Chondrocyte (in vitro differentiated cells): ENCODE data around the gene MPZL1. TPM values are rescaled to one million over a fixed set of nuclear protein-coding genes. Genes with fewer than 3 reads are reported as not detected.

Experiments
- DNase-seq: peaks from one replicate; pipeline ENCODE4 v3.0.0; 2021; ENCODE audit warnings: mixed read lengths, low spot score
- H3K27ac Mint-ChIP-seq: one replicate; pipeline ENCODE4 v1.8.0; 2021; ENCODE audit warnings: mild to moderate bottlenecking, moderate library complexity, mixed read lengths; ENCODE audit not compliant: unreplicated experiment
- H3K27me3 Mint-ChIP-seq: 2 replicates; pipeline ENCODE4 v1.8.0; 2021; ENCODE audit warnings: low read depth, mixed read lengths
- H3K36me3 Mint-ChIP-seq: 2 replicates; pipeline ENCODE4 v1.8.0; 2021; ENCODE audit warnings: low read depth, mixed read lengths
- H3K4me1 Mint-ChIP-seq: 2 replicates; pipeline ENCODE4 v1.8.0; 2021; ENCODE audit warnings: low read depth, mild to moderate bottlenecking, mixed read lengths
- H3K4me3 Mint-ChIP-seq: one replicate; pipeline ENCODE4 v1.8.0; 2021; ENCODE audit warnings: mild to moderate bottlenecking, moderate library complexity, mixed read lengths; ENCODE audit not compliant: unreplicated experiment
- H3K9me3 Mint-ChIP-seq: 2 replicates; pipeline ENCODE4 v1.8.0; 2021; ENCODE audit warnings: low read depth, mixed read lengths
- total RNA-seq: library from RNA; stranded (reverse); gene quantifications from 3 replicates; pipeline ENCODE4 v1.2.1, GENCODE V29; 2021
- TF ChIP-seq, protein P1 (sequence below): fragments of 200-600 bp; sonication (generic); IDR thresholded peaks from 2 replicates; pipeline ENCODE4 v1.5.0; 2021; ENCODE audit warnings: antibody characterized with exemption, mild to moderate bottlenecking, moderate library complexity

Gene MPZL1
- total RNA-seq, 1 donor from 2014 or later = 198 TPM

DNA sequence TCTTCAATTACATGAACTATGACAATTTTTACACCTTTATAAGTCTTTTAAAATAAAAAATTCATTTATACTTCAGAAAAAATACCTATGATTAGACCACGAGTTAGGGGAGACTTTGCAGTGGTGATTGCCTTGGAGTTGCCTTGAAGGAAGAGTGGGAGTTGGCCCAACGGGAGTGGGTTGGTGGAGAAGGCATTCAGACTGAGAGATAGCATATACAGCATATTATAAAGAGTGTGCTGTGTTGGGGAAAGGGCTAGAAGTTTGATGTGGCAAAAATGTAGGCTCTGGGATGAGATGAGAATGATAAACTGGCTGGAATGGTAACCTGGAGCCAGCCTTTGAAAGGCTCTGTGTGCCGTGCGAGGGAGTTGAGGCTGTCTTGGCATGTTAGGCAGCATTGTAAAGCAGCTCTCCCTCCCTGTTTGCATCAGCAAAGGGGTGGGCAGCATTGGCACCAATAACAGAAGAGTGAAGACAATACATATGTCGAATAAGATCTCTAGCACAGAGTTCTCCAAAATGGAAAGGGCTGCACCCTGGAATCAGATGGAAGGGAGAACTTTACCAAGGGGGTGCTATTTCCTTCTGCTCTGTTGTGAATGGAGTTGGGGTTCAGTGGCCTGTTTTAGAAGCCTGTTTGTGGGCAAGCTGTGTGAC is 24.4 kb downstream of the MPZL1 start:
- no peak for DNase-seq
- no peaks in the 10 kb centered on the region for H3K36me3 Mint-ChIP-seq
- TF ChIP-seq, protein P1, sequence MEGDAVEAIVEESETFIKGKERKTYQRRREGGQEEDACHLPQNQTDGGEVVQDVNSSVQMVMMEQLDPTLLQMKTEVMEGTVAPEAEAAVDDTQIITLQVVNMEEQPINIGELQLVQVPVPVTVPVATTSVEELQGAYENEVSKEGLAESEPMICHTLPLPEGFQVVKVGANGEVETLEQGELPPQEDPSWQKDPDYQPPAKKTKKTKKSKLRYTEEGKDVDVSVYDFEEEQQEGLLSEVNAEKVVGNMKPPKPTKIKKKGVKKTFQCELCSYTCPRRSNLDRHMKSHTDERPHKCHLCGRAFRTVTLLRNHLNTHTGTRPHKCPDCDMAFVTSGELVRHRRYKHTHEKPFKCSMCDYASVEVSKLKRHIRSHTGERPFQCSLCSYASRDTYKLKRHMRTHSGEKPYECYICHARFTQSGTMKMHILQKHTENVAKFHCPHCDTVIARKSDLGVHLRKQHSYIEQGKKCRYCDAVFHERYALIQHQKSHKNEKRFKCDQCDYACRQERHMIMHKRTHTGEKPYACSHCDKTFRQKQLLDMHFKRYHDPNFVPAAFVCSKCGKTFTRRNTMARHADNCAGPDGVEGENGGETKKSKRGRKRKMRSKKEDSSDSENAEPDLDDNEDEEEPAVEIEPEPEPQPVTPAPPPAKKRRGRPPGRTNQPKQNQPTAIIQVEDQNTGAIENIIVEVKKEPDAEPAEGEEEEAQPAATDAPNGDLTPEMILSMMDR = no peak
- H3K9me3 Mint-ChIP-seq = no peaks in the 10 kb centered on the region
- H3K27ac Mint-ChIP-seq = peak overlapping the region; percentile 72
- H3K4me1 Mint-ChIP-seq = peaks cover 84% of the 10 kb centered on the region
- no peaks in the 10 kb centered on the region for H3K27me3 Mint-ChIP-seq
- no peak overlapping the region for H3K4me3 Mint-ChIP-seq

DNA sequence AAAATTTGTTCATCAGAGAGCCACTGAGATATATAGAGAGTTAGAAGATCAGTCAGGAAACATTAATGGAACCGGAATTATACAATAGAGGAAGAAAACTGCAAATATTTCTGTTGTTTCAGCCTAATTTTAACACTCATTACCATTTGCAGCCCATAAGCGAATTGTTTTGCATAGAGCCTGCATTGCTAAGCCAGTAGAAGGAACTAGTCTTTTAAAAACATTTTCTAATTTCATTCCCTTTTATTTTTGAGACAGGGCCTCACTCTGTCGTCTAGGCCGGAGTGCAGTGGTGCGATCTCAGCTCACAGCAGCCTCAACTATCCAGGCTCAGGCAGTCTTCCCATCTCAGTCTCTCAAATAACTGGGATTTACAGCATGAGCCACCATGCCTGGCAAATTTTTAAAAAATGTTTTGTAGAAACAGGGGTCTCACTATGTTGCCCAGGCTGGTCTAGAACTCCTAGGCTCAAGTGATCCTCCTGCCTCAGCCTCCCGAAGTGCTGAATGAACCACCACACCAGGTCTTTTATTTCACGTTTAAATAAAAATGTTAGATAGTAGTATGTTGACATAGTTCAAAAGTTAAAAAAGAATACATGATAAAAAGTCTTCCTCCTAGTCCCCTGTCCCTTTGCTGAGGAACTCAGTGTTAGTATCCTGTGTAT is 25.3 kb downstream of the MPZL1 start:
- peaks cover 84% of the 10 kb centered on the region for H3K4me1 Mint-ChIP-seq
- H3K9me3 Mint-ChIP-seq = no peaks in the 10 kb centered on the region
- TF ChIP-seq, protein P1 = no peak
- peak overlapping the region; percentile 3 for H3K27ac Mint-ChIP-seq
- no peak overlapping the region for H3K4me3 Mint-ChIP-seq
- H3K36me3 Mint-ChIP-seq = no peaks in the 10 kb centered on the region
- no peaks in the 10 kb centered on the region for H3K27me3 Mint-ChIP-seq
- DNase-seq = no peak

DNA sequence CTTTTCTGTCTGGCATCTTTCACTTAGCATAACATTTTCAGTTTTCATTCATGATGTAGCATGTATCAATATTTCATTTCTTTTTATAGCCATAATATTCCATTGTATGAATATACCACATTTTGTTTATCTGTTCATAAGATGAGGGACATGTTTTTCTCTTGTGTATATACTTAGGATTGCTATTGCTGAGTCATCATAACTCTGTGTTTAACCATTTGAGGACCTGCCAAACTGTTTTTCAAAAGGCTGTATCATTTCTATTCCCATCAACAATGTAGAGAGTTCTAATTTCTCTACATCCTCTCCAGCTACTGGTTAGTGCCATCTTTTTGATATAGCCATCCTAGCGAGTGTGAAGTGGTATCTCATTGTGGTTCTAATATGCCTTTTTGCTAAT is 26.2 kb downstream of the MPZL1 start:
- H3K27me3 Mint-ChIP-seq = no peaks in the 10 kb centered on the region
- H3K27ac Mint-ChIP-seq = no peak overlapping the region
- H3K9me3 Mint-ChIP-seq = no peaks in the 10 kb centered on the region
- no peak overlapping the region for H3K4me3 Mint-ChIP-seq
- no peak for DNase-seq
- H3K4me1 Mint-ChIP-seq = peaks cover 84% of the 10 kb centered on the region
- no peaks in the 10 kb centered on the region for H3K36me3 Mint-ChIP-seq
- TF ChIP-seq, protein P1 = no peak

DNA sequence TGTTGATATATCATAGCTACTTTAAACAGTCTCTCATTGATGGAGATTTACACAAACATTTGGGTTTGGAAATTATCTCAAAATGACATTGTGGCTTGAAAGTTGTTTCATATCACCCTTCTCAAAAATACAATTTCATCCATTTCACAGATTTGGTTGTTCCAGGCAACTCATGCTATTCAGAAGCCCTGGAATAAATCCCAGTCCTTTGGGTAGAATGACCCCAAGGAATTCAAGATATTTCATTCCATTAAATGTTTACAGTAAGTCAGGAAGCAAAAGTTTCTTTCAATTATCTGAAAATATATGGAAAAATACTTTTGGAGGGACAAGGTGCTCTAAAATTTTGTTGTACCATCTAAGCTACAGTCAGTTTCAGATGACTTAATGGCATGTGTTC is 27.1 kb downstream of the MPZL1 start:
- no peaks in the 10 kb centered on the region for H3K36me3 Mint-ChIP-seq
- no peak for DNase-seq
- no peak overlapping the region for H3K4me3 Mint-ChIP-seq
- no peaks in the 10 kb centered on the region for H3K27me3 Mint-ChIP-seq
- H3K27ac Mint-ChIP-seq = peak overlapping the region; percentile 67
- TF ChIP-seq, protein P1 = no peak
- peaks cover 80% of the 10 kb centered on the region for H3K4me1 Mint-ChIP-seq
- H3K9me3 Mint-ChIP-seq = no peaks in the 10 kb centered on the region

DNA sequence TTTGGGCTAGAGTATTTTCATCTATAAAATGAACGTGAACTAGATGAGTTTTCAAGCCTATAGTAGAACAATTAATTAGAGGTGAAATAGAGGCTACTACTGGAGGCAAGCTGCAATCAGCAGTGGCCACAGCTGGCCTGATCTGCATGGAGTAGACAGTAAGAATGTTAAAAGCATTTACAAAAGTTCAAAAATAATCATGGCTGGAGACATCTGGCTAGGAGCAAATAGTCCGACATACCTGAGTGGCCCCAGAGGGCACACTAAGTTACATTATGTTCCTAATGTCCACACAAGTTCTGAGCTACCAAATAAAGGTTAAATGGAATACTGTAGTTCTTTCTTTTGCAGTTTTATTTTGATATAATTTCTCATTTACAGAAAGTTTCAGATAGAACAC is 28.0 kb downstream of the MPZL1 start:
- Mint-ChIP-seq H3K27ac (peak overlapping the region; percentile 78), H3K9me3 (no peaks in the 10 kb centered on the region), H3K36me3 (no peaks in the 10 kb centered on the region), H3K4me1 (peaks cover 79% of the 10 kb centered on the region), H3K27me3 (no peaks in the 10 kb centered on the region), H3K4me3 (no peak overlapping the region)
- TF ChIP-seq, protein P1 = no peak
- DNase-seq = no peak
